Adrenal gland (tissue), 5 donors: Measurements from ENCODE around the gene ARHGAP26.

Experiments
- CTCF ChIP-seq, 6 experiments: fragments of 450-650 bp in 4 of 6; fragments of 200-600 bp in 2 of 6; sonication (generic) in 1 of 6; IDR thresholded peaks; 1 replicate in 5 of 6; 2 replicates in 1 of 6; pipeline versions ENCODE4 v1.5.1 to v1.8.0; 2016 to 2021; ENCODE audit warnings: antibody characterized with exemption in 6 of 6, mild to moderate bottlenecking in 2 of 6, moderate library complexity in 1 of 6
- POLR2A ChIP-seq, 2 donors: fragments of 450-650 bp; IDR thresholded peaks; one replicate each; pipeline ENCODE4 v1.6.1; 2017; ENCODE audit warnings: antibody characterized with exemption in 2 of 2, mild to moderate bottlenecking in 2 of 2, moderate library complexity in 1 of 2
- donor health status: DM: no; HTN: no; CAD: no.

- TF ChIP-seq CTCF (IDR thresholded peaks at IDR 0.05), result no peak
- no peak for TF ChIP-seq POLR2A (IDR thresholded peaks at IDR 0.05)
These were observed 164.8 kb downstream of the ARHGAP26 start for GRCh38 chr5:142935014-142935413.
